B cell (primary cell): ENCODE measurements around the gene SRRM3. TPM values are rescaled to one million over a fixed set of nuclear protein-coding genes. Genes with fewer than 3 reads are reported as not detected.
"Not testable (repeated sequence)": the region's sequence is repeated elsewhere in the genome, so short reads cannot be mapped to it uniquely, and the experiment has no call there.

ENCODE experiments used
- ATAC-seq: fragments of 200-7000 bp; cut with Tn5 transposase; one replicate; pipeline ENCODE4 v1.10.0; 2021; ENCODE audit warnings: low read depth, mild to moderate bottlenecking, moderate number of reproducible peaks, moderate library complexity
- CTCF ChIA-PET: fragments of 350-600 bp; sonication (Branson Sonifier 250); formaldehyde crosslinking; loops from one replicate; lab custom pipeline; 2021; ENCODE audit warnings: antibody characterized with exemption, inconsistent platforms; lab: Charles Lee
- POLR2A ChIA-PET: fragments of 350-600 bp; sonication (Branson Sonifier 250); formaldehyde crosslinking; loops from one replicate; lab custom pipeline; 2021; ENCODE audit warnings: antibody characterized with exemption; lab: Charles Lee
- DNase-seq: peaks from one replicate; pipeline ENCODE4 v3.0.0; 2013
- H2AFZ ChIP-seq: 2 replicates; pipeline ENCODE4 v1.6.1; 2012; ENCODE audit warnings: mild to moderate bottlenecking, low read depth, low read length; ENCODE audit not compliant: insufficient read depth, poor library complexity, severe bottlenecking
- H3K27ac ChIP-seq, 2 donors: 1 replicate in 1 of 2; 2 replicates in 1 of 2; pipeline ENCODE4 v1.5.1; 2012 to 2013; ENCODE audit warnings: low read length in 2 of 2, mild to moderate bottlenecking in 2 of 2, moderate library complexity in 1 of 2
- H3K27me3 ChIP-seq, 4 experiments: fragments of 200-600 bp in 1 of 4; sonication (generic) in 1 of 4; replicated peaks in 1 of 4; 1 replicate in 2 of 4; 2 replicates in 2 of 4; pipeline versions ENCODE4 v1.6.1 to v1.7.0; 2013 to 2016; ENCODE audit warnings: low read length in 3 of 4, mild to moderate bottlenecking in 2 of 4, mixed read lengths in 1 of 4, moderate library complexity in 1 of 4; ENCODE audit not compliant: insufficient read depth in 4 of 4, control insufficient read depth in 3 of 4; ENCODE audit errors: control extremely low read depth in 1 of 4
- H3K36me3 ChIP-seq, 2 experiments: replicated peaks in 1 of 2; 1 replicate in 1 of 2; 2 replicates in 1 of 2; pipeline versions ENCODE4 v1.6.1 to v1.7.1; 2013; ENCODE audit warnings: low read length in 1 of 2; ENCODE audit not compliant: insufficient read depth in 2 of 2, control insufficient read depth in 1 of 2; ENCODE audit errors: control extremely low read depth in 1 of 2, extremely low read depth in 1 of 2
- H3K4me1 ChIP-seq, 2 donors: fragments of 200-600 bp in 1 of 2; sonication (generic) in 1 of 2; 1 replicate in 1 of 2; 2 replicates in 1 of 2; pipeline versions ENCODE4 v1.5.1 to v1.6.1; 2013 to 2017; ENCODE audit warnings: low read length in 2 of 2; ENCODE audit not compliant: control insufficient read depth in 2 of 2, insufficient read depth in 2 of 2
- H3K4me2 ChIP-seq: replicated peaks from 2 replicates; pipeline ENCODE3; 2012; ENCODE audit warnings: mild to moderate bottlenecking, low read depth, low read length; ENCODE audit not compliant: poor library complexity, severe bottlenecking
- H3K4me3 ChIP-seq, 5 experiments: fragments of 200-600 bp in 1 of 5; sonication (generic) in 1 of 5; 1 replicate in 3 of 5; 2 replicates in 2 of 5; pipeline versions ENCODE4 v1.5.1 to v1.7.0; 2011 to 2016; ENCODE audit warnings: low read length in 4 of 5, mild to moderate bottlenecking in 4 of 5, low read depth in 2 of 5, control low read depth in 1 of 5, moderate library complexity in 1 of 5; ENCODE audit not compliant: insufficient read depth in 1 of 5; ENCODE audit errors: control extremely low read depth in 1 of 5, extremely low read depth in 1 of 5
- H3K79me2 ChIP-seq: fragments of 200-600 bp; sonication (generic); one replicate; pipeline ENCODE4 v1.6.0; 2016; ENCODE audit warnings: low read length; ENCODE audit not compliant: control insufficient read depth, insufficient read depth
- H3K9ac ChIP-seq: fragments of 200-600 bp; sonication (generic); 2 replicates; pipeline ENCODE4 v1.6.1; 2017; ENCODE audit warnings: mild to moderate bottlenecking, low read length, moderate library complexity
- H3K9me3 ChIP-seq, 3 donors: one replicate each; pipeline versions ENCODE4 v1.6.1 to v1.7.1; 2013; ENCODE audit warnings: low read length in 2 of 3; ENCODE audit not compliant: control insufficient read depth in 2 of 3, insufficient read depth in 1 of 3; ENCODE audit errors: control extremely low read depth in 1 of 3
- H4K20me1 ChIP-seq: 2 replicates; pipeline ENCODE4 v1.6.0; 2012; ENCODE audit warnings: mild to moderate bottlenecking, low read length; ENCODE audit not compliant: insufficient read depth, control insufficient read depth, poor library complexity, severe bottlenecking
- H3K27ac Mint-ChIP-seq: one replicate; pipeline ENCODE4 v1.8.0; 2021; ENCODE audit warnings: mixed read lengths
- H3K27me3 Mint-ChIP-seq: one replicate; pipeline ENCODE4 v1.8.0; 2021; ENCODE audit warnings: mixed read lengths
- H3K4me1 Mint-ChIP-seq: one replicate; pipeline ENCODE4 v1.8.0; 2021; ENCODE audit warnings: mixed read lengths
- H3K4me3 Mint-ChIP-seq: one replicate; pipeline ENCODE4 v1.8.0; 2021; ENCODE audit warnings: mixed read lengths
- H3K9me3 Mint-ChIP-seq: one replicate; pipeline ENCODE4 v1.8.0; 2022; ENCODE audit warnings: mixed read lengths; ENCODE audit not compliant: insufficient read depth
- CTCF ChIP-seq: fragments of 200-600 bp; IDR thresholded peaks from one replicate; pipeline ENCODE4 v1.8.0; 2022; ENCODE audit warnings: antibody characterized with exemption, mild to moderate bottlenecking
- EZH2 ChIP-seq: IDR thresholded peaks from 2 replicates; pipeline ENCODE4 v1.6.1; 2012; ENCODE audit warnings: borderline replicate concordance, low read depth, mild to moderate bottlenecking, moderate library complexity, low read length; ENCODE audit not compliant: insufficient read depth, poor library complexity, severe bottlenecking
- WGBS: methylation state at CpG from one replicate; pipeline ENCODE4 v1.1.5; 2013; ENCODE audit warnings: missing lambda C conversion rate; ENCODE audit not compliant: insufficient coverage; 5-methylcytosine and 5-hydroxymethylcytosine counted together
- intact Hi-C: fragments of 100-400 bp; cut with micrococcal nuclease; formaldehyde crosslinking; loops from one replicate; pipeline ENCODE4 v1.10.0; 2022
- polyA plus RNA-seq: library from polyadenylated mRNA; depleted of rRNA; stranded (reverse); fragments of >200 nt; gene quantifications from 2 replicates; pipeline ENCODE4 v1.2.3, GENCODE V29; 2012
- total RNA-seq, 2 donors: library from RNA; stranded (reverse); fragments of 120-200 nt in 1 of 2; gene quantifications; 1 replicate in 1 of 2; 2 replicates in 1 of 2; pipeline versions ENCODE4 v1.2.3 to v1.2.4, GENCODE V29; 2013 to 2022

Gene SRRM3
- total and polyA plus RNA-seq, 2 donors (not counting 1 experiment from before 2014, with no cell fraction given) = not detected

- no peaks in the 10 kb centered on the region for H3K9me3 ChIP-seq
- no peak overlapping the region for H3K27ac Mint-ChIP-seq
- H4K20me1 ChIP-seq = no peaks in the 10 kb centered on the region
- H3K4me1 ChIP-seq = peaks cover 0 to 6% of the 10 kb centered on the region in 2 donors
- H3K79me2 ChIP-seq = no peaks in the 10 kb centered on the region
- H3K4me2 ChIP-seq = no peak overlapping the region
- intact Hi-C loops = no loop called here
- H3K36me3 ChIP-seq = no peaks in the 10 kb centered on the region
- DNase-seq = no peak
- POLR2A ChIA-PET = no interaction called here
- H3K27me3 ChIP-seq = peaks cover 0 to 4% (median 0%) of the 10 kb centered on the region in 4 experiments
- no peak for ATAC-seq
- no peak overlapping the region for H3K9ac ChIP-seq
- H3K4me3 ChIP-seq = no peak overlapping the region
- no peak overlapping the region for H2AFZ ChIP-seq
- 90% methylated on average over 9 of the region's 12 CpGs for WGBS
- peaks cover 3% of the 10 kb centered on the region for H3K4me1 Mint-ChIP-seq
- no peak for TF ChIP-seq CTCF
- TF ChIP-seq EZH2 = no peak
- H3K27me3 Mint-ChIP-seq = no peaks in the 10 kb centered on the region
- CTCF ChIA-PET = no interaction called here
- no peak overlapping the region for H3K27ac ChIP-seq
- no peak overlapping the region for H3K4me3 Mint-ChIP-seq
- H3K9me3 Mint-ChIP-seq = no peaks in the 10 kb centered on the region
Measured at GRCh38 chr7:76173566-76174205, 28.0 kb upstream of the SRRM3 start.

GRCh38 chr7:76176951-76177350 is 24.7 kb upstream of the SRRM3 start:
- H3K27ac Mint-ChIP-seq, H3K27me3 ChIP-seq, H3K9me3 ChIP-seq, intact Hi-C loops, POLR2A ChIA-PET, H3K79me2 ChIP-seq, H3K27me3 Mint-ChIP-seq, H3K36me3 ChIP-seq, H3K4me2 ChIP-seq, H3K4me1 Mint-ChIP-seq, H3K27ac ChIP-seq, H4K20me1 ChIP-seq, H2AFZ ChIP-seq, H3K4me3 ChIP-seq, DNase-seq, ATAC-seq, H3K9me3 Mint-ChIP-seq, H3K9ac ChIP-seq, H3K4me1 ChIP-seq, H3K4me3 Mint-ChIP-seq: not testable (repeated sequence)
- 98% methylated on average over 11 of the region's 11 CpGs for WGBS
- CTCF ChIA-PET = interaction anchor here (1.0 to 4.4 kb wide), 6 partner anchors 10 to 1070 kb away, joined by 3 to 50 read pairs (median 9); partner anchors contain the start of gene YWHAG
